ENCODE data around the gene PRR22.
"Not testable (repeated sequence)": the region's sequence is repeated elsewhere in the genome, so short reads cannot be mapped to it uniquely, and the experiment has no call there.

Gene PRR22

GRCh38 chr19:5789886-5790558 lies 5.5 kb upstream of the PRR22 start:
- no peaks in the 10 kb centered on the region for H3K9me3 ChIP-seq (ENCODE audit: control insufficient read depth, insufficient read depth, low read length)
- no peak overlapping the region for H3K27ac ChIP-seq (ENCODE audit: low read length)
- no peaks in the 10 kb centered on the region for H3K4me1 ChIP-seq (ENCODE audit: control insufficient read depth, insufficient read depth, low read length)
- H3K4me3 ChIP-seq (ENCODE audit: low read length), result peak overlapping the region; percentile 24; the same call in 1 of the 2 replicates
- WGBS (ENCODE audit: insufficient coverage, insufficient read length), result no CpG with 5 or more reads among the region's 26 CpGs
- DNase-seq (ENCODE audit: low read depth, low spot score), result no peak
- H3K27me3 ChIP-seq (ENCODE audit: control insufficient read depth, insufficient read depth, low read length), result no peaks in the 10 kb centered on the region
- peaks cover 42% of the 10 kb centered on the region for H3K36me3 ChIP-seq (ENCODE audit: control insufficient read depth, insufficient read depth, low read length)

- Histone ChIP-seq H3K4me3 (ENCODE audit: low read length) (no peak overlapping the region), H3K27ac (ENCODE audit: low read length) (no peak overlapping the region), H3K27me3 (ENCODE audit: control insufficient read depth, insufficient read depth, low read length) (no peaks in the 10 kb centered on the region), H3K4me1 (ENCODE audit: control insufficient read depth, insufficient read depth, low read length) (no peaks in the 10 kb centered on the region), H3K36me3 (ENCODE audit: control insufficient read depth, insufficient read depth, low read length) (peaks cover 48% of the 10 kb centered on the region), H3K9me3 (ENCODE audit: control insufficient read depth, insufficient read depth, low read length) (no peaks in the 10 kb centered on the region)
- DNase-seq (ENCODE audit: low read depth, low spot score), result no peak
- no CpG with 5 or more reads among the region's 39 CpGs for WGBS (ENCODE audit: insufficient coverage, insufficient read length)
These were observed 4.8 kb upstream of the PRR22 start for GRCh38 chr19:5789351-5789761.

GRCh38 chr19:5788422-5788821 lies 3.9 kb upstream of the PRR22 start:
- H3K9me3 ChIP-seq (ENCODE audit: control insufficient read depth, insufficient read depth, low read length), result no peaks in the 10 kb centered on the region
- H3K4me3 ChIP-seq (ENCODE audit: low read length), result no peak overlapping the region
- no peaks in the 10 kb centered on the region for H3K4me1 ChIP-seq (ENCODE audit: control insufficient read depth, insufficient read depth, low read length)
- no peaks in the 10 kb centered on the region for H3K27me3 ChIP-seq (ENCODE audit: control insufficient read depth, insufficient read depth, low read length)
- no CpG with 5 or more reads among the region's 5 CpGs for WGBS (ENCODE audit: insufficient coverage, insufficient read length)
- DNase-seq (ENCODE audit: low read depth, low spot score), result no peak
- no peak overlapping the region for H3K27ac ChIP-seq (ENCODE audit: low read length)
- peaks cover 51% of the 10 kb centered on the region for H3K36me3 ChIP-seq (ENCODE audit: control insufficient read depth, insufficient read depth, low read length)

GRCh38 chr19:5787409-5788182 lies 3.0 kb upstream of the PRR22 start:
- no peaks in the 10 kb centered on the region for H3K4me1 ChIP-seq (ENCODE audit: control insufficient read depth, insufficient read depth, low read length)
- no peak overlapping the region for H3K27ac ChIP-seq (ENCODE audit: low read length)
- no peaks in the 10 kb centered on the region for H3K27me3 ChIP-seq (ENCODE audit: control insufficient read depth, insufficient read depth, low read length)
- WGBS (ENCODE audit: insufficient coverage, insufficient read length), result no CpG with 5 or more reads among the region's 39 CpGs
- H3K9me3 ChIP-seq (ENCODE audit: control insufficient read depth, insufficient read depth, low read length), result no peaks in the 10 kb centered on the region
- DNase-seq (ENCODE audit: low read depth, low spot score), result no peak
- peaks cover 51% of the 10 kb centered on the region for H3K36me3 ChIP-seq (ENCODE audit: control insufficient read depth, insufficient read depth, low read length)
- no peak overlapping the region for H3K4me3 ChIP-seq (ENCODE audit: low read length)

GRCh38 chr19:5786593-5787408 lies 2.3 kb upstream of the PRR22 start:
- Histone ChIP-seq H3K27ac (ENCODE audit: low read length) (no peak overlapping the region), H3K4me1 (ENCODE audit: control insufficient read depth, insufficient read depth, low read length) (no peaks in the 10 kb centered on the region), H3K27me3 (ENCODE audit: control insufficient read depth, insufficient read depth, low read length) (no peaks in the 10 kb centered on the region), H3K36me3 (ENCODE audit: control insufficient read depth, insufficient read depth, low read length) (peaks cover 51% of the 10 kb centered on the region), H3K9me3 (ENCODE audit: control insufficient read depth, insufficient read depth, low read length) (no peaks in the 10 kb centered on the region), H3K4me3 (ENCODE audit: low read length) (no peak overlapping the region)
- no CpG with 5 or more reads among the region's 44 CpGs for WGBS (ENCODE audit: insufficient coverage, insufficient read length)
- DNase-seq (ENCODE audit: low read depth, low spot score), result no peak

- no peaks in the 10 kb centered on the region; the same call in 1 of the 2 replicates for H3K9me3 ChIP-seq (ENCODE audit: control insufficient read depth, insufficient read depth, low read length)
- no peak overlapping the region for H3K27ac ChIP-seq (ENCODE audit: low read length)
- no peaks in the 10 kb centered on the region for H3K27me3 ChIP-seq (ENCODE audit: control insufficient read depth, insufficient read depth, low read length)
- H3K4me1 ChIP-seq (ENCODE audit: control insufficient read depth, insufficient read depth, low read length), result no peaks in the 10 kb centered on the region
- H3K36me3 ChIP-seq (ENCODE audit: control insufficient read depth, insufficient read depth, low read length), result peaks cover 51% of the 10 kb centered on the region
- whole genome bisulfite sequencing (ENCODE audit: insufficient coverage, insufficient read length), result no CpG with 5 or more reads among the region's 37 CpGs
- no peak overlapping the region for H3K4me3 ChIP-seq (ENCODE audit: low read length)
- DNase-seq (ENCODE audit: low read depth, low spot score), result no peak
These were observed 877 bp upstream of the PRR22 start for GRCh38 chr19:5785423-5785822.

- H3K36me3 ChIP-seq (ENCODE audit: control insufficient read depth, insufficient read depth, low read length), result peaks cover 39% of the 10 kb centered on the region
- no peak overlapping the region for H3K4me3 ChIP-seq (ENCODE audit: low read length)
- H3K27me3 ChIP-seq (ENCODE audit: control insufficient read depth, insufficient read depth, low read length), result no peaks in the 10 kb centered on the region
- H3K27ac ChIP-seq (ENCODE audit: low read length), result no peak overlapping the region
- H3K4me1 ChIP-seq (ENCODE audit: control insufficient read depth, insufficient read depth, low read length), result no peaks in the 10 kb centered on the region
- no peak for DNase-seq (ENCODE audit: low read depth, low spot score)
- no peaks in the 10 kb centered on the region; the same call in 1 of the 2 replicates for H3K9me3 ChIP-seq (ENCODE audit: control insufficient read depth, insufficient read depth, low read length)
- no CpG with 5 or more reads among the region's 48 CpGs for WGBS (ENCODE audit: insufficient coverage, insufficient read length)
These were observed 1.3 kb downstream of the PRR22 start for GRCh38 chr19:5782945-5783919.

GRCh38 chr19:5782322-5782721 lies 2.2 kb downstream of the PRR22 start:
- no CpG with 5 or more reads among the region's 9 CpGs for WGBS (ENCODE audit: insufficient coverage, insufficient read length)
- no peak for DNase-seq (ENCODE audit: low read depth, low spot score)
- no peaks in the 10 kb centered on the region; the same call in 1 of the 2 replicates for H3K9me3 ChIP-seq (ENCODE audit: control insufficient read depth, insufficient read depth, low read length)
- no peaks in the 10 kb centered on the region for H3K4me1 ChIP-seq (ENCODE audit: control insufficient read depth, insufficient read depth, low read length)
- no peak overlapping the region for H3K4me3 ChIP-seq (ENCODE audit: low read length)
- no peaks in the 10 kb centered on the region for H3K27me3 ChIP-seq (ENCODE audit: control insufficient read depth, insufficient read depth, low read length)
- peaks cover 30% of the 10 kb centered on the region for H3K36me3 ChIP-seq (ENCODE audit: control insufficient read depth, insufficient read depth, low read length)
- H3K27ac ChIP-seq (ENCODE audit: low read length), result no peak overlapping the region

GRCh38 chr19:5780916-5781315 lies 3.6 kb downstream of the PRR22 start:
- H3K27ac ChIP-seq (ENCODE audit: low read length); H3K27me3 ChIP-seq (ENCODE audit: control insufficient read depth, insufficient read depth, low read length); H3K9me3 ChIP-seq (ENCODE audit: control insufficient read depth, insufficient read depth, low read length); DNase-seq (ENCODE audit: low read depth, low spot score); H3K4me1 ChIP-seq (ENCODE audit: control insufficient read depth, insufficient read depth, low read length); H3K4me3 ChIP-seq (ENCODE audit: low read length): not testable (repeated sequence)
- no CpG with 5 or more reads among the region's 11 CpGs for whole genome bisulfite sequencing (ENCODE audit: insufficient coverage, insufficient read length)
- H3K36me3 ChIP-seq (ENCODE audit: control insufficient read depth, insufficient read depth, low read length), result peaks cover 16% of the 10 kb centered on the region
